ENCODE results near the gene OPRD1. TPM values are rescaled to one million over a fixed set of nuclear protein-coding genes. Genes with fewer than 3 reads are reported as not detected.

Gene OPRD1
- polyA plus RNA-seq, 3 donors = 0.01 TPM; not detected in 2

DNA sequence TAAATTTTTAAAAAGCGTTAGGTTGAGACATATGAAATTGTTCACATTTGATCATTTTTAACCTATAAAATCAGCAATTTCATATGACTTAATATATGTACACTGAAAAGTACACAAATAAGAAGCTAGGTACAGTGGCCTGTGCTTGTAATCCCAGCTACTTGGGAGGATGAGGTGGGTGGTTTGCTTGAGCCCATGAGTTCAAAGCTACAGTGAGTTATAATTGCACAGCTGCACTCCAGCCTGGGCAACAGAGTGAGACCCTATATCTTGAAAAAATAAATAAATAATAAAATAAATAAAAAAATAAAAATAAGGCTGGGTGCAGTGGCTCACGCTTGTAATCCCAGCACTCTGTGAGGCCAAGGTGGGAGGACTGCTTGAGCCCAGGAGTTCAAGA is 97.2 kb downstream of the OPRD1 start:
- DNase-seq = no peak
- Histone ChIP-seq H3K27me3 (ENCODE audit: control insufficient read depth in 2 of 2, insufficient read depth in 2 of 2, low read length in 2 of 2) (no peaks in the 10 kb centered on the region), H3K27ac (ENCODE audit: low read depth in 1 of 2, low read length in 2 of 2) (no peak overlapping the region), H3K79me2 (ENCODE audit: insufficient read depth, low read length) (peaks cover 16% of the 10 kb centered on the region), H3K4me3 (replicated peaks in 1 of 3; ENCODE audit: low read depth in 2 of 3, low read length in 3 of 3) (no peak overlapping the region), H4K20me1 (ENCODE audit: insufficient read depth, low read length) (peaks cover 14% of the 10 kb centered on the region), H2AFZ (ENCODE audit: insufficient read depth, low read depth, low read length, poor library complexity, severe bottlenecking) (no peak overlapping the region), H3K9me3 (replicated peaks in 1 of 2; ENCODE audit: control insufficient read depth in 1 of 2, insufficient read depth in 1 of 2, low read length in 2 of 2) (peaks cover 0 to 4% of the 10 kb centered on the region in 2 donors), H3K9ac (ENCODE audit: insufficient read depth, low read length, poor library complexity, severe bottlenecking) (no peak overlapping the region), H3K4me1 (ENCODE audit: control insufficient read depth in 1 of 2, insufficient read depth in 2 of 2, low read length in 2 of 2) (peaks cover 6 to 8% of the 10 kb centered on the region in 2 donors), H3K36me3 (replicated peaks in 1 of 2; ENCODE audit: control insufficient read depth in 1 of 2, insufficient read depth in 2 of 2, low read length in 2 of 2) (no peaks in the 10 kb centered on the region), H3K4me2 (replicated peaks; ENCODE audit: extremely low read depth, low read length, poor library complexity, severe bottlenecking) (no peak overlapping the region)
- H3K36me3 Mint-ChIP-seq = peaks cover 13 to 23% of the 10 kb centered on the region in 2 donors
- TF ChIP-seq, protein P1, sequence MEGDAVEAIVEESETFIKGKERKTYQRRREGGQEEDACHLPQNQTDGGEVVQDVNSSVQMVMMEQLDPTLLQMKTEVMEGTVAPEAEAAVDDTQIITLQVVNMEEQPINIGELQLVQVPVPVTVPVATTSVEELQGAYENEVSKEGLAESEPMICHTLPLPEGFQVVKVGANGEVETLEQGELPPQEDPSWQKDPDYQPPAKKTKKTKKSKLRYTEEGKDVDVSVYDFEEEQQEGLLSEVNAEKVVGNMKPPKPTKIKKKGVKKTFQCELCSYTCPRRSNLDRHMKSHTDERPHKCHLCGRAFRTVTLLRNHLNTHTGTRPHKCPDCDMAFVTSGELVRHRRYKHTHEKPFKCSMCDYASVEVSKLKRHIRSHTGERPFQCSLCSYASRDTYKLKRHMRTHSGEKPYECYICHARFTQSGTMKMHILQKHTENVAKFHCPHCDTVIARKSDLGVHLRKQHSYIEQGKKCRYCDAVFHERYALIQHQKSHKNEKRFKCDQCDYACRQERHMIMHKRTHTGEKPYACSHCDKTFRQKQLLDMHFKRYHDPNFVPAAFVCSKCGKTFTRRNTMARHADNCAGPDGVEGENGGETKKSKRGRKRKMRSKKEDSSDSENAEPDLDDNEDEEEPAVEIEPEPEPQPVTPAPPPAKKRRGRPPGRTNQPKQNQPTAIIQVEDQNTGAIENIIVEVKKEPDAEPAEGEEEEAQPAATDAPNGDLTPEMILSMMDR (IDR thresholded peaks at IDR 0.05) = no peak
- no peak overlapping the region for H3K4me3 Mint-ChIP-seq
- peaks cover 0 to 5% (median 4%) of the 10 kb centered on the region in 7 donors for H3K9me3 Mint-ChIP-seq
- no peak overlapping the region for H3K27ac Mint-ChIP-seq
- intact Hi-C loops (cut with micrococcal nuclease) = no loop called here
- no CpG with 5 or more reads among the region's 2 CpGs for WGBS (ENCODE audit: insufficient coverage)
- peaks cover 8% of the 10 kb centered on the region for H3K4me1 Mint-ChIP-seq
- peaks cover 0 to 1% (median 0%) of the 10 kb centered on the region in 3 donors for H3K27me3 Mint-ChIP-seq (ENCODE audit: low read depth in 3 of 3)

DNA sequence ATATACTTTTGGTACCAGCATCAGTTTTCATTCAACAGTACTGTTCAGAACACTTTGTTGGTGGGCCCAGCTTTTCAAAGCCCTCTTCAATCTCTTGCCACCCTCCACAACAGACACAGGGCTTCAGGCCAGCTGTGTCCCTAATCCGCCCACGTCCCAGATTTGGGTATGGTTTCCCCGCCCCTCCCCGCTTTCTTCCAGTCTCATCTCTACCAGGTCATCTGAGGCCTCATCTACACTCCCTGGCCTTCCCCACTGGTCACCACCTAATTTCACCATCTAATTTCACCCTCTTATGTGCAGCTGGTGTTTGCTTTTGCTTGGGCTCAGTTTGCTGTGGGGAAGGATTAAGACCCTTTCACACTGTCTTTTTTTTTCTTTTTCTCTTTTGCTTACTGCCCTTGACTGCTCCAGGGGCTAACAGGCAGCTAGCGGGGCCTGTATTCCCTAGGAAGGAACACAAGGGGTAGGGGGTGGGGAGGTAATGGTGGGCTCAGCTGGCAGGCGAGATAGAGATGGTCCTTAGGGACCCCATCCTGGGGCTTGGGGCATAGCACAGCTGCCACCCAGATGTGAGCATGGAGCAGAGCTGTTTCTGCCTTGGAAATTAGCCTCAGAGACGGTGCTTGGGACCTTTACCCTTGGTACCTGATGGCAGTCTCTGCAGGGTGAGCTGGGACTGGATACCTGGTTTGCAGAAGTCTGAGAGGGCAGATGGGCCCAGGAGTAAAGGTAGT is 98.6 kb downstream of the OPRD1 start:
- Mint-ChIP-seq H3K27me3 (ENCODE audit: low read depth in 3 of 3) (peaks cover 0 to 4% (median 3%) of the 10 kb centered on the region in 3 donors), H3K4me3 (no peak overlapping the region), H3K9me3 (no peaks in the 10 kb centered on the region), H3K36me3 (peaks cover 9 to 16% of the 10 kb centered on the region in 2 donors), H3K27ac (no peak overlapping the region), H3K4me1 (peaks cover 16% of the 10 kb centered on the region)
- H3K27me3 ChIP-seq (ENCODE audit: control insufficient read depth in 2 of 2, insufficient read depth in 2 of 2, low read length in 2 of 2) = no peaks in the 10 kb centered on the region
- 94% methylated on average over 6 of the region's 7 CpGs for WGBS (ENCODE audit: insufficient coverage)
- H2AFZ ChIP-seq (ENCODE audit: insufficient read depth, low read depth, low read length, poor library complexity, severe bottlenecking) = no peak overlapping the region
- peaks cover 13 to 17% of the 10 kb centered on the region in 2 donors for H3K4me1 ChIP-seq (ENCODE audit: control insufficient read depth in 1 of 2, insufficient read depth in 2 of 2, low read length in 2 of 2)
- H3K27ac ChIP-seq (ENCODE audit: low read depth in 1 of 2, low read length in 2 of 2) = no peak overlapping the region
- no peak overlapping the region for H3K9ac ChIP-seq (ENCODE audit: insufficient read depth, low read length, poor library complexity, severe bottlenecking)
- TF ChIP-seq, protein P1 (IDR thresholded peaks at IDR 0.05) = no peak
- H3K9me3 ChIP-seq (replicated peaks in 1 of 2; ENCODE audit: control insufficient read depth in 1 of 2, insufficient read depth in 1 of 2, low read length in 2 of 2) = no peaks in the 10 kb centered on the region
- H3K79me2 ChIP-seq (ENCODE audit: insufficient read depth, low read length) = peaks cover 21% of the 10 kb centered on the region
- no peak overlapping the region for H3K4me2 ChIP-seq (replicated peaks; ENCODE audit: extremely low read depth, low read length, poor library complexity, severe bottlenecking)
- no peak for DNase-seq
- H3K36me3 ChIP-seq (replicated peaks in 1 of 2; ENCODE audit: control insufficient read depth in 1 of 2, insufficient read depth in 2 of 2, low read length in 2 of 2) = no peaks in the 10 kb centered on the region
- intact Hi-C loops (cut with micrococcal nuclease) = no loop called here
- no peak overlapping the region for H3K4me3 ChIP-seq (replicated peaks in 1 of 3; ENCODE audit: low read depth in 2 of 3, low read length in 3 of 3)
- peaks cover 16% of the 10 kb centered on the region for H4K20me1 ChIP-seq (ENCODE audit: insufficient read depth, low read length)

All from CD14-positive monocyte (primary cell).